Stimulated activated CD8-positive, alpha-beta memory T cell treated with anti-CD3 and anti-CD28 coated beads, Interleukin-2, amount 100 ng/mL, for 1 hour (primary cell): ENCODE data around the gene TMIGD1.
"Not testable (repeated sequence)": the region's sequence is repeated elsewhere in the genome, so short reads cannot be mapped to it uniquely, and the experiment has no call there.

Experiments
- DNase-seq, 2 donors: peaks; one replicate each; pipeline ENCODE4 v3.0.0-alpha.2; 2020; ENCODE audit warnings: low read depth in 2 of 2

The TMIGD1 gene

GRCh38 chr17:30358055-30358760, 24.4 kb upstream of the TMIGD1 start:
- no peak for DNase-seq

- no peak for DNase-seq
Measured at GRCh38 chr17:30357476-30357875, 23.6 kb upstream of the TMIGD1 start.

- no peak for DNase-seq
Measured at GRCh38 chr17:30354701-30355100, 20.8 kb upstream of the TMIGD1 start.

- no peak for DNase-seq
Measured at GRCh38 chr17:30352240-30352814, 18.5 kb upstream of the TMIGD1 start.

- DNase-seq = no peak
Measured at GRCh38 chr17:30351735-30352134, 17.9 kb upstream of the TMIGD1 start.

- not testable (repeated sequence) for DNase-seq
Measured at GRCh38 chr17:30351263-30351662, 17.4 kb upstream of the TMIGD1 start.

- no peak for DNase-seq
Measured at GRCh38 chr17:30349252-30349651, 15.4 kb upstream of the TMIGD1 start.

- no peak for DNase-seq
Measured at GRCh38 chr17:30347488-30347887, 13.6 kb upstream of the TMIGD1 start.

GRCh38 chr17:30346221-30346795, 12.5 kb upstream of the TMIGD1 start:
- DNase-seq = no peak

- DNase-seq = no peak
Measured at GRCh38 chr17:30345527-30346075, 11.7 kb upstream of the TMIGD1 start.

GRCh38 chr17:30345089-30345433, 11.2 kb upstream of the TMIGD1 start:
- no peak for DNase-seq

GRCh38 chr17:30344283-30345088, 10.6 kb upstream of the TMIGD1 start:
- no peak for DNase-seq

GRCh38 chr17:30343796-30344195, 9.9 kb upstream of the TMIGD1 start:
- DNase-seq = no peak

- DNase-seq = not testable (repeated sequence)
Measured at GRCh38 chr17:30343244-30343643, 9.4 kb upstream of the TMIGD1 start.

- no peak for DNase-seq
Measured at GRCh38 chr17:30341703-30342249, 7.9 kb upstream of the TMIGD1 start.

GRCh38 chr17:30340801-30341356, 7.0 kb upstream of the TMIGD1 start:
- DNase-seq = no peak

GRCh38 chr17:30339086-30339485, 5.2 kb upstream of the TMIGD1 start:
- DNase-seq = no peak

- DNase-seq = no peak
Measured at GRCh38 chr17:30337393-30337999, 3.6 kb upstream of the TMIGD1 start.

GRCh38 chr17:30336369-30337171, 2.7 kb upstream of the TMIGD1 start:
- peak; percentile 23 to 38 for DNase-seq

- DNase-seq = no peak
Measured at GRCh38 chr17:30334421-30334820, 564 bp upstream of the TMIGD1 start.
